HepG2 (cell line): ENCODE results near the gene VPS26B. TPM values are rescaled to one million over a fixed set of nuclear protein-coding genes. Genes with fewer than 3 reads are reported as not detected.

Experiments used
- ATAC-seq: fragments of 200-7000 bp; cut with Tn5 transposase; 3 replicates; pipeline ENCODE4 v1.9.1; 2020; ENCODE audit warnings: mild to moderate bottlenecking, moderate library complexity
- BruUV-seq: library from RNA; stranded (reverse); fragments of 400-500 nt; replicated peaks from 2 replicates; lab custom pipeline; 2021; lab: Mats Ljungman, UMichigan
- CTCF ChIA-PET: fragments of 300-600 bp; formaldehyde crosslinking; extraction: SDS; loops from one replicate; lab custom pipeline; 2021; ENCODE audit warnings: low total read pairs, inconsistent platforms, low intra/inter-chr PET ratio; lab: Yijun Ruan, JAX
- POLR2A ChIA-PET: fragments of 350-600 bp; sonication (Branson Sonifier 250); formaldehyde crosslinking; loops from one replicate; lab custom pipeline; 2020; ENCODE audit warnings: antibody characterized with exemption, inconsistent platforms; lab: Yijun Ruan, JAX
- DNase-seq: peaks from one replicate; pipeline ENCODE4 v3.0.0-alpha.2; 2015; ENCODE audit warnings: low spot score
- FAIRE-seq: peaks from 3 replicates; lab custom pipeline; 2011; peaks lifted over from hg19 to GRCh38; lab: Jason Lieb, UNC
- H2AFZ ChIP-seq: one replicate; pipeline ENCODE4 v1.6.1; 2011; ENCODE audit warnings: low read length, inconsistent platforms
- H3K27ac ChIP-seq: fragments of 300-600 bp; 3 replicates; pipeline ENCODE4 v1.8.0; 2011; ENCODE audit warnings: mixed run types, mild to moderate bottlenecking, mixed read lengths, low read length, inconsistent platforms; ENCODE audit not compliant: insufficient read depth; ENCODE audit errors: extremely low read length
- H3K27me3 ChIP-seq, 2 experiments: fragments of 200-600 bp in 1 of 2; 2 replicates in 1 of 2; 3 replicates in 1 of 2; pipeline versions ENCODE4 v1.6.0 to v1.8.0; 2011; ENCODE audit warnings: low read length in 2 of 2, mild to moderate bottlenecking in 2 of 2, moderate library complexity in 2 of 2, inconsistent platforms in 1 of 2; ENCODE audit not compliant: insufficient read depth in 2 of 2, control insufficient read depth in 1 of 2
- H3K36me3 ChIP-seq, 2 experiments: fragments of 200-600 bp in 1 of 2; replicated peaks in 1 of 2; 2 replicates in 1 of 2; 3 replicates in 1 of 2; pipeline versions ENCODE4 v1.5.1 to v1.8.0; 2011; ENCODE audit warnings: low read length in 2 of 2, inconsistent platforms in 1 of 2; ENCODE audit not compliant: insufficient read depth in 2 of 2, control insufficient read depth in 1 of 2
- H3K4me1 ChIP-seq: 2 replicates; pipeline ENCODE4 v1.5.1; 2012; ENCODE audit warnings: low read length, inconsistent platforms; ENCODE audit not compliant: insufficient read depth
- H3K4me2 ChIP-seq: 2 replicates; pipeline ENCODE4 v1.6.0; 2011; ENCODE audit warnings: low read depth, low read length, inconsistent platforms
- H3K4me3 ChIP-seq, 3 experiments: fragments of 200-600 bp in 1 of 3; sonication (generic), shearing (Covaris generic) in 1 of 3; replicated peaks in 1 of 3; 2 replicates each; pipeline ENCODE4 v1.5.1; 2011 to 2016; ENCODE audit warnings: low read length in 3 of 3, inconsistent platforms in 2 of 3, low read depth in 2 of 3, mild to moderate bottlenecking in 2 of 3, control low read depth in 1 of 3, mixed read lengths in 1 of 3; ENCODE audit not compliant: insufficient read depth in 1 of 3
- H3K79me2 ChIP-seq: one replicate; pipeline ENCODE4 v1.6.1; 2011; ENCODE audit warnings: low read length, inconsistent platforms; ENCODE audit not compliant: insufficient read depth
- H3K9ac ChIP-seq: 2 replicates; pipeline ENCODE4 v1.6.0; 2011; ENCODE audit warnings: mild to moderate bottlenecking, low read depth, low read length, inconsistent platforms; ENCODE audit not compliant: insufficient read depth
- H3K9me3 ChIP-seq: 2 replicates; pipeline ENCODE4 v1.5.1; 2012; ENCODE audit warnings: mild to moderate bottlenecking, low read length
- H4K20me1 ChIP-seq: 2 replicates; pipeline ENCODE4 v1.6.0; 2011; ENCODE audit warnings: inconsistent platforms, mild to moderate bottlenecking, low read length, moderate library complexity; ENCODE audit not compliant: insufficient read depth
- ARID2 ChIP-seq: sonication (generic); formaldehyde crosslinking; IDR thresholded peaks from 2 replicates; pipeline ENCODE4 v1.8.1; 2022; ENCODE audit warnings: mild to moderate bottlenecking, missing genetic modification reagents, borderline replicate concordance
- FOSL2 ChIP-seq: sonication (generic); formaldehyde crosslinking; IDR thresholded peaks from 2 replicates; pipeline ENCODE4 v1.4.0; 2020; ENCODE audit warnings: missing genetic modification reagents
- MAFK ChIP-seq, 2 experiments: IDR thresholded peaks in 1 of 2; conservative IDR thresholded peaks in 1 of 2; 2 replicates each; pipeline ENCODE4 v1.6.1; 2011; ENCODE audit warnings: improper control_type of control experiment in 2 of 2, low read length in 2 of 2
- SSRP1 ChIP-seq: IDR thresholded peaks from 2 replicates; pipeline ENCODE4 v1.6.1; 2016; ENCODE audit warnings: control low read depth
- STAG1 ChIP-seq: sonication (generic); formaldehyde crosslinking; IDR thresholded peaks from 2 replicates; pipeline ENCODE4 v1.4.0; 2020; ENCODE audit warnings: missing genetic modification reagents
- TCF12 ChIP-seq, 2 experiments: fragments of 450-650 bp in 1 of 2; sonication (generic) in 1 of 2; formaldehyde crosslinking in 1 of 2; IDR thresholded peaks; 2 replicates each; pipeline versions ENCODE4 v1.6.1 to v1.8.0; 2017 to 2022; ENCODE audit warnings: antibody characterized with exemption in 1 of 2, mild to moderate bottlenecking in 1 of 2, missing genetic modification reagents in 1 of 2, moderate library complexity in 1 of 2
- WIZ ChIP-seq: sonication (generic); formaldehyde crosslinking; IDR thresholded peaks from 2 replicates; pipeline ENCODE4 v1.5.1; 2020; ENCODE audit warnings: mild to moderate bottlenecking, missing genetic modification reagents
- ZNF496 ChIP-seq: sonication (generic); formaldehyde crosslinking; IDR thresholded peaks from 2 replicates; pipeline ENCODE4 v1.8.1; 2023; ENCODE audit warnings: mild to moderate bottlenecking, moderate library complexity, missing genetic modification reagents; ENCODE audit not compliant: insufficient replicate concordance
- ZNF639 ChIP-seq: conservative IDR thresholded peaks from 2 replicates; pipeline ENCODE4 v1.6.1; 2018; ENCODE audit warnings: missing genetic modification reagents
- ZNF710 ChIP-seq: sonication (generic); formaldehyde crosslinking; IDR thresholded peaks from 2 replicates; pipeline ENCODE4 v1.5.0; 2020; ENCODE audit warnings: mild to moderate bottlenecking, missing genetic modification reagents, borderline replicate concordance
- ZNF746 ChIP-seq: sonication (generic); formaldehyde crosslinking; IDR thresholded peaks from 2 replicates; pipeline ENCODE4 v1.8.0; 2022; ENCODE audit warnings: mild to moderate bottlenecking, missing genetic modification reagents
- ZNF766 ChIP-seq: sonication (generic); formaldehyde crosslinking; IDR thresholded peaks from 2 replicates; pipeline ENCODE4 v1.5.0; 2020; ENCODE audit warnings: missing genetic modification reagents, borderline replicate concordance
- WGBS: methylation state at CpG from one replicate; pipeline ENCODE4 v1.1.6; 2017; ENCODE audit warnings: low lambda C conversion rate; 5-methylcytosine and 5-hydroxymethylcytosine counted together
- in situ Hi-C: cut with HindIII; loops from 2 replicates; pipeline ENCODE4 v1.10.0; 2017; ENCODE audit warnings: low pct_unique_long_range_greater_than_20kb; ENCODE audit not compliant: extremely low pct_ligation_motif_present
- intact Hi-C: fragments of 100-400 bp; cut with micrococcal nuclease; formaldehyde crosslinking; loops from one replicate; pipeline ENCODE4 v1.10.0; 2022; ENCODE audit not compliant: unreplicated experiment
- polyA plus RNA-seq, 8 experiments: library from polyadenylated mRNA; depleted of rRNA in 3 of 8; stranded (reverse) in 7 of 8; unstranded in 1 of 8; fragments of >200 nt; fragmentation: Illumina TruSeq in 4 of 8; extraction: Trizol in 4 of 8; gene quantifications; 2 replicates each; pipeline versions ENCODE4 v1.2.1 to v1.2.3, GENCODE V29; 2011 to 2016; ENCODE audit warnings: low read depth in 4 of 8, missing spikeins in 1 of 8, mixed read lengths in 1 of 8; ENCODE audit not compliant: insufficient read depth in 1 of 8
- total RNA-seq, 5 experiments: library from RNA; depleted of rRNA; stranded (reverse); fragments of >200 nt; fragmentation: Illumina TruSeq; extraction: Trizol; gene quantifications; 2 replicates each; pipeline ENCODE4 v1.2.3, GENCODE V29; 2016; ENCODE audit warnings: low read depth in 1 of 5
- TF ChIP-seq, protein P1 (sequence below): sonication (generic); formaldehyde crosslinking; IDR thresholded peaks from 2 replicates; pipeline ENCODE4 v1.5.0; 2020; ENCODE audit warnings: mild to moderate bottlenecking, missing genetic modification reagents
- TF ChIP-seq, protein P2 (sequence below): sonication (generic); formaldehyde crosslinking; IDR thresholded peaks from 2 replicates; pipeline ENCODE4 v1.4.0; 2020; ENCODE audit warnings: missing genetic modification reagents

VPS26B gene
- total and polyA plus RNA-seq, 2 of the 13 experiments (the other 11 are each of a cell fraction or from before 2014, with no cell fraction given) = 20.2 to 23.2 TPM

DNA sequence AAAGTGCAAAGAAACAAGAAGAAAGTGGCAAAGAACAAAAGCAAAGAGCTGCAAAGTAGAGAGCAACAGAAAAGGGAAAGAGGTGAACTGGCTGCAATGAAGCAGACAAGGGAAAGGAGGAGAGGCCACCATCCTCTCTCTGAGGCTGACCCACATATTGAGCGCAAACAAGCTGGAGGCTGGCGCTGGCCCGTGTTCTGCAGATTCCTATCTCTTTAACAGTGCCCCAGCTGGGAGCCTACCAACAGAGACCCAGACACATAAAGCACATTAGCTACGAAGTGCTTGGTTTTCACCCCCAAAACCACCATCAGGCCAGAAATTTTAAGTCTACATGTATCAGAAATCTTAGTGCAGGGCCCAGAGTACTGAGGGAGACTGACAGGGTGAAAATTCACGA, 18.3 kb upstream of the VPS26B start (continued):
- TF ChIP-seq, protein P1, sequence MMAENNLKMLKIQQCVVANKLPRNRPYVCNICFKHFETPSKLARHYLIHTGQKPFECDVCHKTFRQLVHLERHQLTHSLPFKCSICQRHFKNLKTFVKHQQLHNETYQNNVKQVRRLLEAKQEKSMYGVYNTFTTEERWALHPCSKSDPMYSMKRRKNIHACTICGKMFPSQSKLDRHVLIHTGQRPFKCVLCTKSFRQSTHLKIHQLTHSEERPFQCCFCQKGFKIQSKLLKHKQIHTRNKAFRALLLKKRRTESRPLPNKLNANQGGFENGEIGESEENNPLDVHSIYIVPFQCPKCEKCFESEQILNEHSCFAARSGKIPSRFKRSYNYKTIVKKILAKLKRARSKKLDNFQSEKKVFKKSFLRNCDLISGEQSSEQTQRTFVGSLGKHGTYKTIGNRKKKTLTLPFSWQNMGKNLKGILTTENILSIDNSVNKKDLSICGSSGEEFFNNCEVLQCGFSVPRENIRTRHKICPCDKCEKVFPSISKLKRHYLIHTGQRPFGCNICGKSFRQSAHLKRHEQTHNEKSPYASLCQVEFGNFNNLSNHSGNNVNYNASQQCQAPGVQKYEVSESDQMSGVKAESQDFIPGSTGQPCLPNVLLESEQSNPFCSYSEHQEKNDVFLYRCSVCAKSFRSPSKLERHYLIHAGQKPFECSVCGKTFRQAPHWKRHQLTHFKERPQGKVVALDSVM (CRISPR knock-in tag) = no peak
- TF ChIP-seq ZNF766 (CRISPR knock-in tag) (no peak), SSRP1 (CRISPR knock-in tag) (no peak), ZNF639 (CRISPR knock-in tag) (no peak)

- CTCF ChIA-PET = interaction anchor here (0.8 to 1.7 kb wide), 2 partner anchors 37 to 54 kb away, joined by 3 to 15 read pairs; no protein-coding TSS in a partner anchor
- H3K36me3 ChIP-seq = peaks cover 11 to 81% of the 10 kb centered on the region in 2 experiments
- no peak overlapping the region for H3K4me2 ChIP-seq
- peaks cover 3% of the 10 kb centered on the region for H3K79me2 ChIP-seq
- BruUV-seq = no TSS peak
- peaks cover under 1% of the 10 kb centered on the region; the same call in 1 of the 2 replicates for H3K4me1 ChIP-seq
- no peak for FAIRE-seq
- no peaks in the 10 kb centered on the region for H3K9me3 ChIP-seq
- intact Hi-C loops = loop anchor here (1.0 to 2.0 kb wide), 2 partner anchors 17 to 37 kb away; partner anchors contain the start of gene VPS26B
- H2AFZ ChIP-seq = no peak overlapping the region
- H3K9ac ChIP-seq = no peak overlapping the region
- no peaks in the 10 kb centered on the region for H3K27me3 ChIP-seq
- POLR2A ChIA-PET = interaction anchor here (4.1 kb wide), 1 partner anchor 17 kb away, joined by 17 read pairs; the partner anchor contains the start of genes NCAPD3 and VPS26B
- 88% methylated on average over 16 of the region's 16 CpGs for WGBS
- peak; percentile 51 for ATAC-seq
- DNase-seq = peak; percentile 9
- no peak overlapping the region for H3K4me3 ChIP-seq
- in situ Hi-C loops = no loop called here
- no peaks in the 10 kb centered on the region; the same call in 1 of the 2 replicates for H4K20me1 ChIP-seq
- H3K27ac ChIP-seq = no peak overlapping the region
- 0 out of 2 replicates have a peak, but pooled peaks have one; percentile 13 for TF ChIP-seq FOSL2
- no peak for TF ChIP-seq TCF12 (IDR thresholded peaks at IDR 0.05)
- TF ChIP-seq TCF12 (CRISPR knock-in tag; IDR thresholded peaks at IDR 0.05) = no peak
- TF ChIP-seq ZNF710 (CRISPR knock-in tag) = no peak
- no peak for TF ChIP-seq ZNF746 (CRISPR knock-in tag)
- TF ChIP-seq, protein P2, sequence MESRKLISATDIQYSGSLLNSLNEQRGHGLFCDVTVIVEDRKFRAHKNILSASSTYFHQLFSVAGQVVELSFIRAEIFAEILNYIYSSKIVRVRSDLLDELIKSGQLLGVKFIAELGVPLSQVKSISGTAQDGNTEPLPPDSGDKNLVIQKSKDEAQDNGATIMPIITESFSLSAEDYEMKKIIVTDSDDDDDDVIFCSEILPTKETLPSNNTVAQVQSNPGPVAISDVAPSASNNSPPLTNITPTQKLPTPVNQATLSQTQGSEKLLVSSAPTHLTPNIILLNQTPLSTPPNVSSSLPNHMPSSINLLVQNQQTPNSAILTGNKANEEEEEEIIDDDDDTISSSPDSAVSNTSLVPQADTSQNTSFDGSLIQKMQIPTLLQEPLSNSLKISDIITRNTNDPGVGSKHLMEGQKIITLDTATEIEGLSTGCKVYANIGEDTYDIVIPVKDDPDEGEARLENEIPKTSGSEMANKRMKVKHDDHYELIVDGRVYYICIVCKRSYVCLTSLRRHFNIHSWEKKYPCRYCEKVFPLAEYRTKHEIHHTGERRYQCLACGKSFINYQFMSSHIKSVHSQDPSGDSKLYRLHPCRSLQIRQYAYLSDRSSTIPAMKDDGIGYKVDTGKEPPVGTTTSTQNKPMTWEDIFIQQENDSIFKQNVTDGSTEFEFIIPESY = peak; percentile 73; the same call in 1 of the 2 replicates
- TF ChIP-seq WIZ (CRISPR knock-in tag) = no peak
- peak; percentile 70 for TF ChIP-seq STAG1 (CRISPR knock-in tag)
- TF ChIP-seq ZNF496 (CRISPR knock-in tag) = no peak
- no peak for TF ChIP-seq MAFK (conservative IDR thresholded peaks at IDR 0.05 in 1 of 2, IDR thresholded peaks at IDR 0.05 in 1 of 2; ENCODE audit: low read length in 2 of 2)
- no peak for TF ChIP-seq ARID2 (CRISPR knock-in tag)
Measured at GRCh38 chr11:134207538-134208239, 16.8 kb upstream of the VPS26B start.
